ENCODE measurements around the gene PRPSAP2. TPM values are rescaled to one million over a fixed set of nuclear protein-coding genes. Genes with fewer than 3 reads are reported as not detected.

PRPSAP2 gene
- total and polyA plus RNA-seq, 8 donors: 5.3 to 478 (median 25.0) TPM

- no peak for DNase-seq
- Histone ChIP-seq H3K4me1 (peaks cover 0 to 3% (median 0%) of the 10 kb centered on the region in 4 donors), H3K36me3 (no peaks in the 10 kb centered on the region), H3K27me3 (no peaks in the 10 kb centered on the region), H3K9me3 (no peaks in the 10 kb centered on the region), H3K4me3 (no peak overlapping the region), H3K27ac (no peak overlapping the region)
- intact Hi-C loops (cut with DNase I; ENCODE audit: low total_unique reads): no loop called here
- TF ChIP-seq POLR2AphosphoS5 (IDR thresholded peaks at IDR 0.05) (no peak), CTCF (IDR thresholded peaks at IDR 0.05) (no peak), EP300 (IDR thresholded peaks at IDR 0.05) (no peak), POLR2A (IDR thresholded peaks at IDR 0.05) (no peak)
- 85 to 96% (median 92%) methylated on average over 3 of the region's 3 CpGs for WGBS, 5 donors
Observed at GRCh38 chr17:18956581-18956980, 98.7 kb downstream of the PRPSAP2 start.

- 84 to 92% (median 87%) methylated on average over 4 of the region's 4 CpGs for WGBS, 5 donors
Observed at GRCh38 chr17:18957831-18958230, 99.9 kb downstream of the PRPSAP2 start.

GRCh38 chr17:18958611-18959010 lies 100.7 kb downstream of the PRPSAP2 start:
- intact Hi-C loops (cut with DNase I; ENCODE audit: low total_unique reads): no loop called here
- Histone ChIP-seq H3K27me3 (no peaks in the 10 kb centered on the region), H3K9me3 (no peaks in the 10 kb centered on the region), H3K36me3 (no peaks in the 10 kb centered on the region), H3K27ac (no peak overlapping the region), H3K4me1 (peaks cover 0 to 3% (median 0%) of the 10 kb centered on the region in 4 donors), H3K4me3 (no peak overlapping the region)
- 83 to 93% (median 91%) methylated on average over 11 of the region's 11 CpGs for WGBS, 5 donors
- TF ChIP-seq CTCF (IDR thresholded peaks at IDR 0.05): no peak
- DNase-seq: no peak

More at GRCh38 chr17:18957831-18958230, 99.9 kb downstream of the PRPSAP2 start:
- H3K9me3 ChIP-seq: no peaks in the 10 kb centered on the region
- H3K27ac ChIP-seq: no peak overlapping the region
- no peak for TF ChIP-seq POLR2AphosphoS5 (IDR thresholded peaks at IDR 0.05)
- no peak for TF ChIP-seq POLR2A (IDR thresholded peaks at IDR 0.05)
- TF ChIP-seq CTCF (IDR thresholded peaks at IDR 0.05): no peak
- TF ChIP-seq EP300 (IDR thresholded peaks at IDR 0.05): no peak
- H3K27me3 ChIP-seq: no peaks in the 10 kb centered on the region
- no peak for DNase-seq
- H3K4me1 ChIP-seq: peaks cover 0 to 3% (median 0%) of the 10 kb centered on the region in 4 donors
- no peaks in the 10 kb centered on the region for H3K36me3 ChIP-seq
- no peak overlapping the region for H3K4me3 ChIP-seq
- intact Hi-C loops (cut with DNase I; ENCODE audit: low total_unique reads): no loop called here

- intact Hi-C loops (cut with DNase I; ENCODE audit: low total_unique reads): no loop called here
- Histone ChIP-seq H3K27me3 (no peaks in the 10 kb centered on the region), H3K9me3 (no peaks in the 10 kb centered on the region), H3K36me3 (no peaks in the 10 kb centered on the region), H3K4me3 (no peak overlapping the region), H3K4me1 (peaks cover 0 to 3% (median 0%) of the 10 kb centered on the region in 4 donors), H3K27ac (no peak overlapping the region)
- TF ChIP-seq CTCF (IDR thresholded peaks at IDR 0.05): no peak
- peak in 1 of 2 donors; percentile 12 for DNase-seq
- 86 to 89% (median 88%) methylated on average over 16 to 22 of the region's 22 CpGs for WGBS, 5 donors
Observed at GRCh38 chr17:18959071-18959844, 101.3 kb downstream of the PRPSAP2 start.
